Esophagus mucosa (tissue), 1 donor: ENCODE data around the gene FANK1. TPM values are rescaled to one million over a fixed set of nuclear protein-coding genes. Genes with fewer than 3 reads are reported as not detected.
"Not testable (repeated sequence)": the region's sequence is repeated elsewhere in the genome, so short reads cannot be mapped to it uniquely, and the experiment has no call there.

Experiments
- ATAC-seq: fragments of 200-7000 bp; cut with Tn5 transposase; one replicate; pipeline ENCODE4 v1.9.1; 2020
- total RNA-seq: library from RNA; stranded (reverse); gene quantifications from one replicate; pipeline ENCODE4 v1.2.4, GENCODE V29; 2023
- donor health status: DM: yes; HTN: yes; CAD: no.

FANK1 gene
- total RNA-seq, 1 donor from 2014 or later = 3.2 TPM

GRCh38 chr10:125889441-125889840 lies 6.9 kb upstream of the FANK1 start:
- ATAC-seq = not testable (repeated sequence)

GRCh38 chr10:125892402-125892801 lies 4.0 kb upstream of the FANK1 start:
- ATAC-seq = not testable (repeated sequence)

- not testable (repeated sequence) for ATAC-seq
These were observed 2.2 kb upstream of the FANK1 start for GRCh38 chr10:125894176-125894575.

GRCh38 chr10:125895130-125896087 lies 955 bp upstream of the FANK1 start:
- peak; percentile 67 for ATAC-seq

DNA sequence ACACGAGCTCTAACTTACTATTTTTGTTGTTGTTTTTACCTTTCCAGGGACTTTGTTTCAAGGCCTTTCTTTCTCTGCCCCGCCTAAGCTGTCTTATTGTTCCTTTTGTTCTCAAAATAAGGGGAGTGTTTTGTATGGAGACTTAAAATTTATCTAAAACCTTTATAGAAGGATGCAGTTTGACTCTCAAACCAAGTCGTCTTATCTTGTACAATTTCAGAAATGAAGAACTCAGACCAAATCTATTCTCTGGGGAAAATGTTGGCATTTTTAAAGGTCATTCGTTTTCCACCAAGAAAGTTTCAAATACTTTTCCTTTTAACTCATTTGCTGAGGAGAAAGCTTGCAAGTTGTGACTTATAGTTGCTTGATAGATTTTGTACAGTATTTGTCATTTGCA lies 953 bp downstream of the FANK1 start:
- not testable (repeated sequence) for ATAC-seq

GRCh38 chr10:125900963-125901362 lies 4.6 kb downstream of the FANK1 start:
- ATAC-seq = not testable (repeated sequence)

DNA sequence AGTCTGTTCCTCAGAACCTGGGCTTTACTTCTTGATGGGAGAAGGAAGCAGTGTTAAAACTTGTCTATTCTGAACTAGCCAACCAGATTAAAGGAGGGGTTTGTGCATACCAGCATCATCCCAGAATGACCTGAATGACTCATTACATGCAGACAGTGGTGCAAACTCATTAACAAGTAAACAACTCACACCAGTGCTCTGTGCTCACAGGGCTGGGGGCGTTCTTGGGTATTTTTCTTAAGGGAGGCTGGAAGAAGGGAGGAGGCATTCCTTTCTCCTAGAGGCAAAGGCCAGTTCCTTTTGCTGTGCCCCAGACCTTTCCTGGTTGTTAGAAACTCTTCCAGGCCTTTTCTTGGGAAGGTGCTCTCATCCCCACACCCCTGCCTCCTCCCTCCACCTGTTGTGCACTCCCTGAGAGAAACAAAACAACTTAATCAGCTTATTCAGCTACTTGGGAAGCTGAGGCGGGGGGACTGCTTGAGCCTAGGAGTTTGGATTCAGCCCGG lies 6.8 kb downstream of the FANK1 start:
- not testable (repeated sequence) for ATAC-seq

GRCh38 chr10:125905069-125905994 lies 9.0 kb downstream of the FANK1 start:
- ATAC-seq = peak; percentile 41

GRCh38 chr10:125907598-125907997 lies 11.2 kb downstream of the FANK1 start:
- ATAC-seq = not testable (repeated sequence)

- peak; percentile 32 for ATAC-seq
These were observed 12.4 kb downstream of the FANK1 start for GRCh38 chr10:125908813-125909212.

GRCh38 chr10:125909491-125909890 lies 13.1 kb downstream of the FANK1 start:
- ATAC-seq = not testable (repeated sequence)

DNA sequence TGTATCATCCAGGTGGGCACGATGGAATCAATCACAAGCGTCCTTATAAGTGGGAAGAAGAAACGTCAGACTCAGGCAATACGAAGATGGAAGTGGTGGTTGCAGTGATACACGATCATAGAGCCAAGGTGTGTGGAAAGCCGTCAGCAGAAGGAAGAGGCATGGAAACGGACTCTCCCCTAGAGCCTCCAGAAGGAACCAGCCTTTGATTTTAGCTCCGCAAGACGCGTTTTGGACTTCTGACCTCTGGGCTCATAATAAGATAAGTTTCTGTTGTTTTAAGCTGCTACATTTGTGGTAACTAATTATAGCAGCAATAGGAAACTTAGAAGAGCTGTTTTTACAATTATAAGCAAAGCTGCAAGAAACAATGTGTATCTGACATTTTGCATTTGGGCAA lies 14.8 kb downstream of the FANK1 start:
- ATAC-seq = no peak

DNA sequence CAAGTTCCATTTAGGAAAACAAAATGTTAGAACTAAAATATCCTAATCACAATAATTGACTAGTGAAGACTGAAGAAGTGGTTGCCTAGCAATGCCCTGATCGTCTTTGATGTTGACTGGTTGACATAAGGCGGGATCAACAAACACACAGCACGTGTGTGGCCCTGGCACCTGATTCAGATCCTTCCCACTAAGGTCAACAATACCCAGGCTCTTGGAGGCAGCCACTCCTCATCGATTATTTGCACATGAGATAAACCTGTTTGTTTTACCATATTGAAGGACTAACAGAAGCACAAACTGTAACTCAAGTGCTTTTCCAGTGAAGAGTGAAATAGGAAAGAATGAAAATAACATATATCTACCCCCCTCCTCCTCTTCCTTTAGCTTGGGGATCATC lies 15.6 kb downstream of the FANK1 start:
- ATAC-seq = no peak

GRCh38 chr10:125913277-125913676 lies 16.9 kb downstream of the FANK1 start:
- ATAC-seq = peak; percentile 60

- peak; percentile 81 for ATAC-seq
These were observed 20.6 kb downstream of the FANK1 start for GRCh38 chr10:125916977-125917376.

DNA sequence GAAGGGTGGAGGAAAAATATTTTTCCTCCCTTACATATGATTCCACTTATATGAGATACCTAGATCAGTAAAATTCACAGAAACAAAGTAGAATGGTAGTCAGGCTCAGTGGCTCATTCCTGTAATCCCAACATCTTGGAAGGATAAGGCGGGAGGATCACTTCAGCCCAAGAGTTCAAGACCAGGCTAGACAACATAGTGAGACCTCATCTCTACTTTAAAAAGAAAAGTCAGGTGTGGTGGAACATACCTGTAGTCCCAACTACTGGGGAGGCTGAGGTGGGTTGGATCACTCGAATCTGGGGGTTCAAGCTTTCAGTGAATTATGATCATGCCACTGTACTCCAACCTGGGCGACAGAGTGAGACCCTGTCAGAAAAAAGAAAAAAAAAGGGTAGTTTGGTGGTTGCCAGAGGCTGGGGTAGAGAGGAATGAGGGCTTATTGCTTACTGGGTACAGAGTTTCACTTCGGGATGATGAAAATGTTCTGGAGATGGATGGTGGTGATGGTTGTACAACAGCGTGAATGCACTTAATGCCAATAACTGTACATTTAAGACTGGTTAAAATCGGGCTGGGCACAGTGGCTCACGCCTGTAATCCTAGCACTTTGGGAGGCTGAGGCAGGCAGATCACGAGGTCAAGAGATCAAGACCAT lies 21.5 kb downstream of the FANK1 start:
- peak; percentile 62 for ATAC-seq

DNA sequence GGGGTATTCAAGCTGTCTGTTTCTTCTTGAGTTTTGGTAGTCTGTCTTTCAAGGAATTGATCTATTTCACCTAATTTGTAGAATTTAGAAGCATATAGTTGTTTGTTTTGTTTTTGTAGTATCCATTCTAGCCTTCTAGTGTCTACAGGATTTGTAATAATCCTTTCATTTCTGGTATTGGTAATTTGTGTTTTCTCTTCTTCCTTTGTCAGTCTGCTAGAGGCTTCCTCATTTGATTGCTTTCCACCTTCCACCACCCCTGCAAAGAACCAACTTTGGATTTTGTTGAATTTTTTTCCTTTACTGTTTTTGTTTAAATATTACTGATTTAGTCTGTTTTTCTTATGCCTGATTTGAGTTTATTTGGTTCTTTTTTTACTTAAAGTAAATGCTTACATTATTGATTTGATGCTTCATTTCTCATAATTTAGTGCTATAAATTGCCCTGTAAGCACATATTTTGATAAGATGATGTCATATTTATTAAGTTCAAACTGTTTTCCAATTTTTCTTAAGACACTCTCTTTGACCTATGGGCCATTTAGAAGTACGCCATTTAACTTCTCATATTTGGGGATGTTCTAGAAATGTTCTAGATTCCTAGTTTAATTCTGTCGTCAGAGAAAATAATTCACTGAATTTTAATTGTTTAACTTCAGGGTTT lies 25.4 kb downstream of the FANK1 start:
- not testable (repeated sequence) for ATAC-seq

- ATAC-seq = no peak
These were observed 29.0 kb downstream of the FANK1 start for GRCh38 chr10:125925262-125925834.

GRCh38 chr10:125926247-125926646 lies 29.9 kb downstream of the FANK1 start:
- peak; percentile 52 for ATAC-seq

DNA sequence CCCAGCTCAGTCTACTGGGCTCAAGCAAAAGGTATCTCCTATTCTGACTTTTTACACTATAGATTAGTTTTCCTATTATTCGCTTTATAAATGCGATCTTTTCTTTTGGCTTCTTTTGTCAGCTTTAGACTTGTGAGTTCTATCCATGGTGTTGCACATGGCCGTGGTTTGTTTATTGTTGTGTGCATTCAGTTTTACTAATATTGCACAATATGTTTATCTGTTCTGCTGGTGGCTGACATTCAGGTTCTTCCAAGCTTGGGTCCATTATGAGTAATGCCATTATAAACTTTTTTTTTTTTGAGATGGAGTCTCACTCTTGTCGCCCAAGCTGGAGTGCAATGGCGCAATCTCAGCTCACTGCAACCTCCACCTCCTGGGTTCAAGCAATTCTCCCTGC lies 30.9 kb downstream of the FANK1 start:
- ATAC-seq = not testable (repeated sequence)

- ATAC-seq = no peak
These were observed 32.7 kb downstream of the FANK1 start for GRCh38 chr10:125928928-125929585.
